ENCODE data around the gene PLXNA4.

- TF ChIP-seq CTCF (IDR thresholded peaks at IDR 0.05; ENCODE audit: insufficient read depth, low read depth, low read length), result no peak
- TF ChIP-seq EZH2 (IDR thresholded peaks at IDR 0.05; ENCODE audit: insufficient read depth, low read length), result no peak
Measured at GRCh38 chr7:132311733-132312132, 264.5 kb downstream of the PLXNA4 start.

Measured in astrocyte (in vitro differentiated cells and primary cell).